IPS-NIHi7 (cell line): ENCODE results near the gene KHNYN.
A peak's percentile ranks its signal among the peaks of the same experiment; 100 is the strongest.
"Not testable (repeated sequence)": the region's sequence is repeated elsewhere in the genome, so short reads cannot be mapped to it uniquely, and the experiment has no call there.

Source experiments
- DNase-seq: peaks from one replicate; pipeline ENCODE4 v3.0.0; 2012; ENCODE audit warnings: mixed read lengths; ENCODE audit errors: extremely low spot score

Gene KHNYN

DNA sequence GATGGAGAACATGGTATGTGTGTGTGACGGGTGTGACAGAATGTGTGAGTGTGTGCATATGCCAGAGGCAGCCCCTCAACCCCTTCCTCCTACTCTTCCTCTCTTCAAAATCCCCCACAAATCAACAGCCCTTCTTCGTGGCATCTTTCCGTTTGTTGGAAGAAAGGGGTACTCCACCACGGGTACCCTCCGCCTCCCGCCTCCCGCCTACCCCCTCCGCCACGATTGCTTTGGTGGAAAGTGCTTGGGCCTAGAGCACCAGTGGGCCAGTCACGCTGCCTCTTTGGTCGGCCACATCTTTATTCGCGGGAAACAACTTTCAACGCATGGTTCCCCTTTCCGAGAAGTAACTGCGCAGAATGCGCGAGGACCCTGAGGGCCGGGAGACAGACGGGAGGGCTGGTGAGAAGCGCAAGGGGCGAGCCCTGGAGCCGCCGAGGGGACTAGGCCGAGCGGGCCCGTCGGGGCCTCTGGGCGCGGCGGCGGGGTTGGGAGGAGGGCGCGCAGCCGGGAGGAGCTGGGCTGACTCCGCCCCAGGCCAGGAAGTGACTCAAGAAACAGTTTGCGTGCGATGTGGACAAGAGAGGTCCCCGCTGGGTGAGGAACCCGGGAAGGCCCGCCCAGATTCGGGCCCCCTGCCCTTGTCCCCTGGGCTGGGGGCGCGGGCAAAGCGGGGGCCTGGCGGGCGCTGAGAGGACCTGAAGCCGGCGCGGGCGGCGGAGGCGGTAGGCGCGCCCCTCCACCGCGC, at the start of gene KHNYN, which contains the start of gene CBLN3:
KHNYN (plus strand) TSS at position 560 of the 748 bp plus-strand sequence. CDS start 777 bp downstream, outside the sequence.
CBLN3 (minus strand) TSS at position 274 of the 748 bp plus-strand sequence. CDS start 614 bp downstream, outside the sequence.
- peak; percentile 95 for DNase-seq

DNA sequence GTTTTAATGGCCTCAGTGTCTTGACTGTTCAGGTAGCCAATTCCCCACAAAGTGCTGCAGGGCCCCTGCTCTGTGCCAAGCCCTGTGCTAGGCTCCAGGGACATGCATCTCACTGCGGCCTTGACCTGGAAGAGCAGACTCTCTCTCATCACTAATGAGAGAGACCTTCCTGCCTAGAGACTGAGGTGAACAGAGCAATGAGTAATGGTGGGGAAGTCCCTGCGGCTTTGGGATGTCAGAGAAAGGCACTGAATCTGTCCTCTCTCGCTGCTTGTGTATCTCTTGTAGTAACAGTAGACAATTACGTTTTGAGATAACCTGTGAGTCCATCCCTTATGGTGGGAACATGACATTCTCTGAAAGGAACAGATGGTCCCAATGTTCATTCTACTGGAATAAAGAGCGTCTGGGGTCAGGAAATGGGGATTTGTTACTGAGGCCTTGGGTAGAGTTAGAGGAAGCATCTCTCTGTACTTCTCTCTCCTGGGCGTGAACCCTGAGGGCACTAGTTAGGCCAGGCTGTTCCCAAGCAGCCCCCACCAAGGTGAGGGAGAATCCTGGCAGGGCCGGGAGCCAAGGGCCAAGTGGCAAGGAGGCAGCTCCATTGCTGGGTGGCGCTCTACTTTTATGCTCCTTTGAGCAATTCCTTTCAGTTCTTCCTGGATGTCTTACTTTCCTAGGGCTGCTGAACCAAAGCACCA, 48.2 kb upstream of the KHNYN start:
- DNase-seq, result no peak

DNA sequence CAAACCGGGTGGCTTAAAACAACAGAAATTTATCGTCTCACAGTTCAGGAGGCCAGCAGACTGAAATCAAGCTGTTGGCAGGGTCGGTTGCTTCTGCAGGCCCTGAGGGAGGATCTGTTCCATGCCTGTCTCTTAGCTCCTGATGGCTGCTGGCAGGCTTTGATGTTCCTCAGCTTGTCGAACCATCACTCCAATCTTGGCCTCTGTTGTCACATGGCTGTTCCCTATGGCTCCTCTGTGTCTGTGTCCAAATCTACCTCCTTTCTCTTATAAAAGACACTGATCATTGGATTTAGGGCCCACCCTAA, 47.7 kb upstream of the KHNYN start:
- DNase-seq, result no peak

DNA sequence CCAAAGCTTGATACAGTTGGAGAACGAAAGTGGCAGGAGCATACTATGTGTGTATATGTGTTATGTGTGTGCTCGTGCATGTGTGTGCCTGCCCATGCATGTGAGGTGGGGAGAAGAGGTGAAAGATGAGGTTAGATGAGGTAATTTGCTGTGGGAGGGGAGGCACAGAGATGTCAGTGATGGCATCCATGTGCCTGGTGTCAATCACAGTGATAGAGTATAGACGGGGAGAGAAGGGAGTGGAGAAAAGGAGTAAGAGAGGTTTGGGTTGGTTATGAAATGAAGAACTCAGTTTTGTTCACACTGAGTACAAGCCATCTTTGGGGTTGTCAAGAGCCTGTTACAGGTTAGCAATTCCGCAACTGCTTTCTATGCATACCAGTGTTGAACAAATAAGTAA, 45.6 kb upstream of the KHNYN start:
- DNase-seq, result no peak

DNA sequence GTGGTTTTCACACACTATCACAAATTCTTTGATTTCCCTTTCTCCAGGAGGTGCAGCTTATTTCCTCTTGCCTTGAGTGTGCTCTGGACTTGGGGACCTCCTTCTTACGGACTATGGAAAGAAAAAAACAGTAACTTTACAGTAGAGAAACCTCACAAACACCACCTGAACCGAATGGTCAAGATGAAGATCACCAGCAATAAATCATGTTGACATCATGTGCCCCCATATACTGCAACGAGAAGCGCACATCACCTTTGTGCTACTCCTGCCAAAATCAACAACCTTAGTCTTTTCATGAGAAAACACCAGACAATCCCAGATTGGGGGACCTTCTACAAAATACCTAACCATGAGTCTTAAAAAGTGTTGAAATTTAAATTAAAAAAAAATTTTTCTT, 44.2 kb upstream of the KHNYN start:
- DNase-seq, result no peak

DNA sequence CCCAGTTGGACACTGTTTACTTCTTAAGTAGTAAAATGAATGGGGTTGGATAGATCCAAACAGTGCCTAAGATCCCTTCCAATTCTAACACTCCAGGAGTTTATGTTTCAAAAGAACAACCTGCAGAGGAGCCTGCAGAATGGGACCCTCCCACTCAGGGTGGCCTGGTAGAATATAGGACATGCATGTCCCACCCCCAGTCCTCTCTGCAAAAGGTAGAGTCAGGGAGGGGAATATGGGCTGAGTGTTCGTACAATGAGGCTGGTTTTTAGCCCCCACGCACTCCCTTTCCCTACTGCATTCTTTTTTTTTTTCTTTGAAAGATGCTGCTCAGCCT, 42.8 kb upstream of the KHNYN start:
- no peak for DNase-seq

DNA sequence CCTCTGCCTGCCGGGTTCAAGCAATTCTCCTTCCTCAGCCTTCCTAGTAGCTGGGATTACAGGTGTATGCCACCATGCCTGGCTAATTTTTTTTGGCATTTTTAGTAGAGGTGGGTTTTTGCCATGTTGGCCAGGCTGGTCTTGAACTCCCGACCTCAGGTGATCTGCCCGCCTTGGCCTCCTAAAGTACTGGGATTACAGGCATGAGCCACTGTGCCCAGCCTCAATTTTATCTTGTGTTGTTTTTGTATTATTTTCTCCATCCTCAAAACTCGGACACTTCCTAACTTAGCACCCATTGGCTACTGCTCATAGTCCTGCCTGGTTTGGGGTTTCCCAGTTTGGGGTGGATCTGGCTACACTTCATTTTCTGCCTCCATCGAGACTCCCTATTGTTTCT, 42.2 kb upstream of the KHNYN start:
- not testable (repeated sequence) for DNase-seq

DNA sequence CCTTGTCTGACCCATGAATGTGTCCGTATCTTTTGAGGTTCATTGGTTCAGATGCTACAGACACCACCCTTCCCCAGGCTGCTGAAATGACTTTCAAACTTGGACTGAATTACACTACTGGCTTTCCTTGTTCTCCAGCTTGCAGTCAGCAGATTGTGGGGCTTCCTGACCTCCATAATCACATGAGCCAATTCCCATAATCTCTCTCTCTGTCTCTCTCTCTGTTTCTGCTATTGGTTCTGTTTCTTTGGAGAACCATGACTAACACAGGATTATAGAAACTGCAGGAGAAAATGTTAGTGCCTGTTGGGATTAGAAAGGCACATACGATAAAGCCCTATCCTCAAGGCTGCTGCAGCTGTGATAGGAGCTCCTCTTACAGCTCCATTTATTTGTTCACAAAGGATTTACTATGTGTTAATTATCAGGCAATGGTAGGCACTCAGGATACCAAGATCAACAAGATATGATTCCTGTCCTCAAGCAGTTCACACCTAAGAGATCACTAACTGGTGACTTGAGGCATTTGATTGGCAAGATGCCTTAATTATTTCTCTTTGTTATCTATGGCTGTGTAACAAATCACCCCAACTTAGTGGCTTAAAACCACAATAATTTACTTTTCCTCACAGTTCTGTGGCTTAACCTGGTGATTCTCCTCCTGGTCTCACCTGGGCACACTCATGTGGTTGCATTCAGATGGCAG, 41.1 kb upstream of the KHNYN start:
- DNase-seq, result no peak

DNA sequence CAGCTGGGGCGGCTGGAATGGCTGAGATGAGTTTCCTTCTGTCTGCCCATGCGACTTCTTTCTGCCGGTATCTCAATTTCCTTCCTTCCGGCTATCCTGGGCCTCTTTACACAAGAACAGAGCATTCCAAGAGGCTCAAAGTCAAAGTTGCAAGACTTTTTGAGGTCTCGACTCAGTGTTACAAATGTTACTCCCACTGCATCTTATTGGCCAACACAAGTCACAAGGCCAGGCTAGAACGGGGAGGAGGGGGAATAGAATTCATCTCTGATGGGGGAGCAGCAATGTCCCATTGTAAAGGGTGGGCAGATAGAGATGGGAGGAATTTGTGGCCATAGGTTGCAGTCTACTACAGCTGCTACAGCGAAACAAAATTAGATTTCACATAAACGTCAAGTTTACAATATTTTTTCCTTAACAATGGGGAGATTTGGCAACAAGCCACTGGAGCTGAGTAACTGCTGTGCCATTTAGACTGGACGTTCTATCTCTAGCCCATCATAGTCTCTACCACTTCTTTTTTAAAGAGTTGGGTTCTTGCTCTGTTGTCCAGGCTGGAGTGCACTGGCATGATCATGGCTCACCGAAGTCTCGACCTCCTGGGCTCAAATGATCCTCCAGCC, 40.4 kb upstream of the KHNYN start:
- no peak for DNase-seq

DNA sequence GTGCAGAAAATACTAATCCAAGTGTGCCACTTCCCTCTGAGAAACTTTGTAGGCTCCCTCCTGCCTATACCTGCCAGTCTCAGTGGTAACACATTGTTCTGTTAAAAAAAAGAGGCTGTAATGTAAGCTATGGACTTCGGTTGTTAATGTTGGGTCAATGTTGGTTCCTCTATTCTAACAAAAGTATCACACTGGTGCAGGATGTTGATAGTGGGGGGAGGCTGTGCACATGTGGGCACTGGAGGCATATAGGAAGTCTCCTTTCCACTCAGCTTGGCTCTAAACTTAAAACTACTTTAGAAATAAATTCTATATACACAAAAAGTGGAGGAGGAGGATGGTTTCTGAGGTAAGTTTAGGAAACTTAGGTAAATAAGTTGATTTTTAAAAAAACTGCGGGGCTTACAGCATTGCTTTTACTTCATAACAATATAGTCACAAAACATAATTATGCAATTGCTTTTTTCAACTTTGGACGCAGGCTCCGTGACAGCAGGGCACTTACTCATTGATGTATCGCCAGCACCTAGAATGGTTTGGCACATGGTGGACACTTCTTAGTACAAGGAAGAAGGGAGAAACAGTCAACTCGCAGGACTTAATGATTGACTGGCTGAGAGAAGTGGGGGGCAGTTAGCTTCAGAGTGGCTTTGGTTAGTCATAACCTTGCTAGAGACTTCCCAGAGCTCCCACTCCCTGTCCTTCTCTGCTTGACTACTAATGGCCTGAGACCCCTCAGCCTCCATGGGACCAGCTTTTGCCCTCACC, 38.9 kb upstream of the KHNYN start:
- DNase-seq, result no peak

DNA sequence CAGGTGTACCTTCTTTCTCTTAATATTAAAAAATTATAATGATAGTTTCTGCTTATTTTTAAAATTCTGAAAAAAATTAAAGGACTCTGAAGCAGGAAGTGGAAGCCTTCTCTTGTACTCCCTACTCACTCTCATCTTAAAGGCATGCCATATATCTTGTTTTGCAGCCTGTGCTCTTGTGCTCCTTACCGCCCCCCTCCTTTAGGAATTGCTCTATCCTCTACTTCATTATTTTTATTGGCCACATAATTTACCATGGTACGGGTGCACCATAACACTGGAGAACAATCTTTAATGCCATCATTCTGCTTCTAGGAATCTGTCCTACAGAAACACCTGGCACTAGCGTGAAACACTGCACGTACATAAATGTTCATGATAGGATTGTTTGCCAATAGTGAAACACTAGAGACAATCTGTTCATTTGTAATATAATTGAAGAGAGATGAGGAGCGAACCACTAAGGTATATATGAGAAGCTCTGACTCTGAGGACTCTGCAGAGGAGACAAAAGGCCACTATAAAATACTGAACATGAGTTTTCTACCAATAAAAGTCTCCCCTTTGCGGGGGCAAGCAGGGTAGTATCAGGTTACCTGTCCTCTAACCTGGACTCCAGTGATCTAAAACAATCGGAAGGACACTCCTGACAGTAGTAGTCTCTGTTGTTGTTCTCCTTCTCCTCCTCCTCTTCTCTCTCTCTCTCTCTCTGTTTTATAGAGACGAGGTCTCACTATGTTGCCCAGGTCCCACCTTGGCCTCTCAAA, 37.2 kb upstream of the KHNYN start:
- no peak for DNase-seq

DNA sequence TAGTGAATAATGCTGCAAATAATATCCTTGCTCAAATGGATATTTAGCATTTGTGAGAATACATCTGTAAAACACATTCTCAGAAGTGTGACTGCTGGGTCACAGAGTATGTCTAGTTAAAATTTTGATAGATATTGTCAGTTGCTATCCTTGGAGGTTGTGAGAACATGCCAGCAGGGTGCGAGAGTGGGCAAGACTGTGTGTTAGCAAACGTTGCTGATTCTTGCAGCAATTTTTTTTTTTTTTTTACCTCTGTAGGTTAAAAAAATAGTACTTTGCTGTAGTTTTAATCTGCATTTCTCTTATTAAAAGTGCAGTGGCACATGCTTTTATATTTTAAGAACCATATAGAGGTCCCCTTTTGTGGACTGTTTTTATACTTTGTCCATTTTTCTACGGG, 35.5 kb upstream of the KHNYN start:
- no peak for DNase-seq

DNA sequence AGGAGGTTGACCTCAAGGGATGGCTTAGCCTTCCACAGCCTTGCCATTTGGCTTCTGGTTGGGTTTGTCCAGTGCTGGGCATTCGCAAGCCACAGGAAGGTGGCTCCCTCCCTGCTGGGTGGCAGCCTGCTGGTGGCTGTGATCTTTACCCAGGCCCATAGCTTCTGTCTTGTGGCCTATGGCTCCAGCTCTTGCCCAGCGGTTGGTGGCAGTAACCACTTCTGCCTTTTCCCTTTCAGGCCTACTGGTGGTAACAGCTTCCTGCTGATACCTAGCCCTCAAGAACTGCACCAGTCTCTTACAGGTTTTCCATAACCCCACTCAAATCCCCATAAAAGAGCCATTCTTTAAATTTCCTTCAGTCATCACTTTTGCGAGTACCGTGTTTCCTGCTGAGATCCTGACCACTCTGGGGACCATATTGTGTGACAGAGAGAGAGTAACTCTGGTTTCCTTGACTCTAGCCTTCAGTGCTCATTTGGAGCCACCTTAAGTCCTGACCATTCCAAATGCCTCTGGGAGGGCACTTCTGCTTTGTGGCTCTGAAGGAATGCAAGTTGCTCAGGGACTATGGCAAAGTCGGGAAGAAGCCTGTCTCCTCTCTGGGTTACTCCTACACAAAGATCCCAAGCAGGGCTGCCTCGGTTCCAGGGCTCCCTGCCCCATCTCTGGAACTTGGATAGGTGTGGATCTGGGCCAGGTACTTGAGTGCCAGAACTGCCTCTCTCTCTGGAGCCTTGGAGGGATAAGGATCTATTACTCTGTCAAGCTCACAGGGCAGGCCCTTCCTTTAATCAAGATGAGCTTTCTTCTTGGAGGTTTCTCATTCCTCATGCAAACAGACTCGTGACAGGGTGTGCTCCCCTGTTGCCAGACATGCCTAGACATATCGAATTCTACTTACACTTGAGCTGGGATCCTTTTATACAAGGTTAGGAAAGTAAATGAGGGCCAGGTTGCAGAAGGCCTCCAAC, 33.9 kb upstream of the KHNYN start:
- no peak for DNase-seq

DNA sequence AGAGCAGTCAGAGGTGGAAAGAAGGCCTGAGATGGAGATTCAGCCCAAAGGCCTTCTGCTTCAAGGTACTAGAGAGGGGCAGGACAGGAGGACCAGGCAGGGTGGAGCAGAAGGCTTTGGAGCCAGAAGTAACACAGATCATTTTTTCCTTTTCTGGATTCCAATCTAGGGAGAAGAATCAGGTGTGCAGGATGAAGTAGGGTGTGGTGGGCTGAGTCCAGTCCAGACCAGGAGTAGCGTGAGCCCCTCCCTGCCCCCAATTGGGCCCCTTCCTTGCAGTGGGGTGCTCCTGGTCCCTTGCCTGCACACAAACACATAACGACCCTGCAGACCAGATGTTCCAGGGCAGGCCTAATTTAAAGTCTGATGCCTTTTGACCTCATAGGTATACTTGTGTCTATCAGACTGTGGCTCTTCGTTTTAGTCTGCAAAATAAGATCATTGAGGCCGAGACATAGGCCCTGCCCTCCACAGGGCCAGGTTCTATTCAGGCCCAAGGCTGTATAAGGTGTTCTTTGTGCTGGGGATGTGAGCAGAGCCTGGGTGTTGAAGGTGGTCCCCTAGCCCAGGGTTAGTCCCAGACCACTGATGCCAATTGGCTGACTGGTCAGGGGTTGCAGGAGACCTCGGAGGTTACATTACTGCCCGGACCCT, 32.0 kb upstream of the KHNYN start:
- no peak for DNase-seq

DNA sequence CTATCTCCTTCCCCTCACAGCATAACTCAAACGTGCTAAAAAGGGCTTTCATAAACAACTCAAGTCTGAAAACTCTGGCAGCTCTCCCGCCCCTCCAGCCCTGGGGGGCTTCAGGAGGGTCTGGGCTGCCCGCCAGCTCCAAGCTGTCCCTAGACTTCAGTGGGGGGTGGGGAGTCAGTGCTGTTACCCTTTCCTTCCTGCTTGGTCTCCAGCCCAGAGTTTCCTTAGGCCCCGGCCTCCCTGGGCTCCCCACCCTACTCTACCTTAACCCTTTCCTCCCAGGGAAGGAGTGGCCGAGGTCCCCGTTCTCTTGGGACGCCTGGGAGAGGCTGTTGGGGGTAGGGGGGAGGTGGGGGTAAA, 31.5 kb upstream of the KHNYN start:
- DNase-seq, result peak; percentile 74

DNA sequence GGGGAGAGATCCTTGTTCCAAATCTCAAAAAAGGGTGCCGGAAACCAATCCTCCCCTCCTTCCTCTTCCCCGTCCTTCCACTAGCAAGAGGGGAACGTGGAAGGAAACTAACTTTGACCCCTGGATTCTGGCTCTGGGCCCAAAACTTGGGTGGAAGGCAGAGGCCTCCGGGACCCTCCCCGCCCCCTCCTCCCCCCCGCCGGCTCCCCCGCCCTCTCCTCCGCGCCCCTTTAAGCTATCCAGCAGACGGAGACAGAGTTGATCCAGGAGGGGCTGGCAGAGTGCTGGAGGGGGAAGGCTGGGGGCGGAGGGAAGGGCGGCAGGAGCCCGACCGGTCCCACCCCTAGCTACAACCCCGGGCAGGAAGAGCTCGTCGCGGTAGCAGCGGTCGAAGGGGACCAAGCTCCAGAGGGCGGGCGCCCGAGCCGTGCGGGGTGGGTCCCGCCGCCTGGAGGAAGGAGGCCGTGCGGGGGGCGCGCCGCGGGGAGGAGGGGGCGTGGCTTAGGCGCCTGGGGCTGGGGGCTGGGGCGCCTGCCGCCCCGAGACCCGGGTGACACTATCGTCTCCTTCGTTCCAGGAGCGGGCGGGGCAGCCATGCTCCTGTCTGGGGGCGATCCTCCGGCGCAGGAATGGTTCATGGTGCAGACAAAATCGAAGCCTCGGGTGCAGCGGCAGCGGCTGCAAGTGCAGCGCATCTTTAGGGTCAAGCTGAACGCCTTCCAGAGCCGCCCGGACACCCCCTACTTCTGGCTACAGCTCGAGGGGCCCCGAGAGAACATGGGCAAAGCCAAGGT, 30.9 kb upstream of the KHNYN start, which contains the start of gene NYNRIN:
NYNRIN (plus strand) TSS at position 351 of the 794 bp plus-strand sequence; CDS start at position 595, 244 bp downstream.
- peak; percentile 81 for DNase-seq

DNA sequence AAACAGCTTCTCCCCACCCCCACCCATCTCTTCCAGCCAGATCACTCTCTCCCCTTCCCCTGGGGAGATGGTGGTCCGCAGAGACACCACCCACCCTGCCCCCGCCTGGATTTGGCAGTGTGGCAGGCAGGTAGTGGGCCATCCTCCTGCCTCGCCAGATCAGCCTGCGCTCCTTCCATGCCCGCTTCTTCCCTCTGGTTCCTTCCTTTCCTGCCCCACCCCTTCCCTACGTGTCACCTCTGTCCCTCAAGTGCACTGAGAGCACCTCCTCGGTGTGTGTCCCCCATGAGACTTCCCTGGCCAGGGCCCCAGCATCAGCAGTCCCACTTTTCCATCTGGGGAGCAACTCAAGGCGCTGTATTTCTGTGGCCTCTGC, 30.3 kb upstream of the KHNYN start:
- no peak for DNase-seq

DNA sequence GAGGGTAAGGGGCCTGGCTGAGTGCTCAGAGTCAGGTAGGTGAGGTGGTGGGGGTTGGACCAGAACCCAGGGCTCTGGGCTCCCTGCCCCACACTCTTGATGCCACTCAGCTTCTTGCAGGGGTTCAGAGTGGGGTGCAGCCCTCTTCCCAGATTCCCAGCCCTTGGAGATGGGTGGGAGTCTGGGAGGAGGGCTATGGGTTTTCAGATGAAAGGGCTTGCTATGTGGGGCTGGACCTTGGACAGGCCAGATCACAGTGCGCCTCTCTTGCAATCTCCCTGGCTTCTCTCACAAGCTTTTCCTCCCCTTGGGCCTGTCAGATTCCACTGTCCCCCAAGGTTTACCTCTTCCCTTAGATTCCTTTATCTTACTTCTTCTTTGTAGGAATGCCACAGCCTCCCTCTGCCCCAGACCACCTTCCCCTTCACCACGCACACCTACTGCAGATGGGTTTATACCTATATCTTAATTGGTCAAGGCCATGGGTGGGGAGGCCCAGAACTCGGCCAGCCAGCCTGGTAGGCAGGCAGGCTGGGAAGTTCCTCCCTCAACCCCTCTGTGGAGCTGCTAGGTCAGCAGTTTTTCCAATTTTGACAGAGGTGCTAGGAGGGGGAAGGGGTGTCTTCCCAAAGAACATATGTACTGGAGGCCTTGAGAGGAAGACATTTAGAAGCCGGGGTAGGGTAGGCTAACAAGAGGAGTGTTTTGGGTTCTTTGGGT, 29.6 kb upstream of the KHNYN start:
- DNase-seq, result no peak
